Measurements from ENCODE around the gene ABTB2.

Gene ABTB2

GRCh38 chr11:34364102-34364501 is 6.3 kb upstream of the ABTB2 start:
- POLR2A ChIA-PET (ENCODE audit: low non-redundant PET) = no interaction called here
- CTCF ChIA-PET = interaction anchor here (1.2 kb wide), 1 partner anchor 104 kb away, joined by 3 read pairs; no protein-coding TSS in a partner anchor
- DNase-seq (ENCODE audit: low spot score) = no peak
- H3K27ac ChIP-seq = no peak overlapping the region
- no peak for TF ChIP-seq CTCF (conservative IDR thresholded peaks at IDR 0.05; ENCODE audit: low read depth)

GRCh38 chr11:34363363-34364084 is 5.7 kb upstream of the ABTB2 start:
- no peak overlapping the region for H3K27ac ChIP-seq
- ChIA-PET POLR2A (ENCODE audit: low non-redundant PET) (no interaction called here), CTCF (interaction anchor here (0.6 to 1.2 kb wide), 2 partner anchors 104 to 770 kb away, joined by 3 read pairs; no protein-coding TSS in a partner anchor)

GRCh38 chr11:34360046-34360445 is 2.2 kb upstream of the ABTB2 start:
- POLR2A ChIA-PET (ENCODE audit: low non-redundant PET) = no interaction called here
- CTCF ChIA-PET = no interaction called here
- DNase-seq (ENCODE audit: low spot score) = no peak
- TF ChIP-seq CTCF (conservative IDR thresholded peaks at IDR 0.05; ENCODE audit: low read depth) = no peak
- no peak overlapping the region for H3K27ac ChIP-seq

More at GRCh38 chr11:34363363-34364084, 5.7 kb upstream of the ABTB2 start:
- DNase-seq (ENCODE audit: low spot score) = no peak
- no peak for TF ChIP-seq CTCF (conservative IDR thresholded peaks at IDR 0.05; ENCODE audit: low read depth)

GRCh38 chr11:34359548-34359891 is 1.7 kb upstream of the ABTB2 start:
- no peak for DNase-seq (ENCODE audit: low spot score)
- no peak overlapping the region for H3K27ac ChIP-seq
- ChIA-PET POLR2A (ENCODE audit: low non-redundant PET) (no interaction called here), CTCF (no interaction called here)
- TF ChIP-seq CTCF (conservative IDR thresholded peaks at IDR 0.05; ENCODE audit: low read depth) = peak; percentile 67

- peak overlapping the region; percentile 92 for H3K27ac ChIP-seq
- DNase-seq (ENCODE audit: low spot score) = peak; percentile 67
- peak; percentile 88 for TF ChIP-seq CTCF (conservative IDR thresholded peaks at IDR 0.05; ENCODE audit: low read depth)
- ChIA-PET POLR2A (ENCODE audit: low non-redundant PET) (interaction anchor here (2.3 kb wide), 1 partner anchor 14 kb away, joined by 6 read pairs; no protein-coding TSS in a partner anchor), CTCF (interaction anchor here (0.6 to 3.4 kb wide), 7 partner anchors 9 to 208 kb away, joined by 3 to 39 read pairs (median 3); no protein-coding TSS in a partner anchor)
Measured at GRCh38 chr11:34358728-34359547, 1.1 kb upstream of the ABTB2 start.

- POLR2A ChIA-PET (ENCODE audit: low non-redundant PET) = interaction anchor here (1.7 to 2.3 kb wide), 2 partner anchors 13 to 184 kb away, joined by 6 read pairs; no protein-coding TSS in a partner anchor
- peak; percentile 86 for DNase-seq (ENCODE audit: low spot score)
- peak overlapping the region; percentile 92 for H3K27ac ChIP-seq
- no peak for TF ChIP-seq CTCF (conservative IDR thresholded peaks at IDR 0.05; ENCODE audit: low read depth)
- CTCF ChIA-PET = interaction anchor here (0.6 to 3.4 kb wide), 9 partner anchors 9 to 208 kb away, joined by 3 to 39 read pairs (median 4); no protein-coding TSS in a partner anchor
Measured at GRCh38 chr11:34358258-34358727, 483 bp upstream of the ABTB2 start.
